Endothelial cell of umbilical vein (primary cell): ENCODE data around the gene PEAR1.
A peak's percentile ranks its signal among the peaks of the same experiment; 100 is the strongest.

Source experiments
- EZH2 ChIP-seq: IDR thresholded peaks from 2 replicates; pipeline ENCODE4 v1.6.1; 2012; ENCODE audit warnings: borderline replicate concordance, low read depth, mild to moderate bottlenecking, moderate library complexity, low read length, inconsistent platforms; ENCODE audit not compliant: severe bottlenecking
- POLR2A ChIP-seq: IDR thresholded peaks from 2 replicates; pipeline ENCODE4 v1.6.1; 2012; ENCODE audit warnings: low read depth, mild to moderate bottlenecking, control low read depth, low read length
- TF ChIP-seq, protein P1 (sequence below), 2 donors: IDR thresholded peaks; 1 replicate in 1 of 2; 2 replicates in 1 of 2; pipeline ENCODE4 v1.5.1; 2011; ENCODE audit warnings: low read length in 2 of 2, mild to moderate bottlenecking in 2 of 2, moderate library complexity in 2 of 2, control low read depth in 1 of 2, inconsistent platforms in 1 of 2, low read depth in 1 of 2; ENCODE audit not compliant: insufficient read depth in 1 of 2; ENCODE audit errors: extremely low read depth in 1 of 2
- TF ChIP-seq, protein P2 (sequence below): IDR thresholded peaks from 2 replicates; pipeline ENCODE4 v1.6.1; 2011; ENCODE audit not compliant: insufficient read depth, insufficient read length

DNA sequence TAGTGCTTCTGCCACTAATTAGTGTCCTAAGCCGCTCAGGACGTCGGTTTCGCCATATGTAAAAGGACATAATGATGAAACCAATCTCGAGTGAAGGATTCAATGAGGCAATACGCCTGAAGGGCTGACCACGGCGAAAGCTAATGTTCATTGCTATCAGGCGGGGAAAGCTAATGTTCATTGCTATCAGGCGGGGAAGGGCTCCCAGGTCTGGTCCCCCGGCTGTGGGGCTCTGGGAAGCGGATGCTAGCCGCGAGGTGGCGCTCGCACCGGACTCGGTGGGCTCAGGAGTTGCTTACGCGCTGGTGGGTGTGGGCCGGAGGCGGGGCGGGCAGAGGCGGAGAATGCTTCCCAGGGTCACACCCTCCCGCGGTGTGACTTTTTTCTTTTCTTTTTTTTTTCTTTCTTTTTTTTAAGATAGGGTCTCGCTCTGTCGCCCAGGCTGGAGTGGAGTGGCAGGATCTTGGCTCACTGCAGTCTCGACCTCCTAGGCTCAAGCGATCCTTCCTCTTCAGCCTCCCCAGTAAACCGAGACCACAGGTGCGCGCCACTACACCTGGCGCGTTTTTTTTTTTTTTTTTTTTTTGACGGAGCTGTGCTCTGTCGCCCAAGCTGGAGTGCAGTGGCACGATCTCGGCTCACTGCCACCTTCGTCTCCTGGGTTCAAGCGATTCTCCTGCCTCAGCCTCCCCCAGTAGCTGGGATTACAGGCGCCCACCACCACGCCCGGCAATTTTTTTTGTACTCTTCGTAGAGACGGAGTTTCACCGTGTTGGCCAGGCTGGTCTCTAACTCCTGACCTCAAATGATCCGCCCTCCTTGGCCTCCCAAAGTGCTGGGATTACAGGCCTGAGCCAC lies 1.1 kb upstream of the PEAR1 start:
- no peak for TF ChIP-seq EZH2
- TF ChIP-seq, protein P1, sequence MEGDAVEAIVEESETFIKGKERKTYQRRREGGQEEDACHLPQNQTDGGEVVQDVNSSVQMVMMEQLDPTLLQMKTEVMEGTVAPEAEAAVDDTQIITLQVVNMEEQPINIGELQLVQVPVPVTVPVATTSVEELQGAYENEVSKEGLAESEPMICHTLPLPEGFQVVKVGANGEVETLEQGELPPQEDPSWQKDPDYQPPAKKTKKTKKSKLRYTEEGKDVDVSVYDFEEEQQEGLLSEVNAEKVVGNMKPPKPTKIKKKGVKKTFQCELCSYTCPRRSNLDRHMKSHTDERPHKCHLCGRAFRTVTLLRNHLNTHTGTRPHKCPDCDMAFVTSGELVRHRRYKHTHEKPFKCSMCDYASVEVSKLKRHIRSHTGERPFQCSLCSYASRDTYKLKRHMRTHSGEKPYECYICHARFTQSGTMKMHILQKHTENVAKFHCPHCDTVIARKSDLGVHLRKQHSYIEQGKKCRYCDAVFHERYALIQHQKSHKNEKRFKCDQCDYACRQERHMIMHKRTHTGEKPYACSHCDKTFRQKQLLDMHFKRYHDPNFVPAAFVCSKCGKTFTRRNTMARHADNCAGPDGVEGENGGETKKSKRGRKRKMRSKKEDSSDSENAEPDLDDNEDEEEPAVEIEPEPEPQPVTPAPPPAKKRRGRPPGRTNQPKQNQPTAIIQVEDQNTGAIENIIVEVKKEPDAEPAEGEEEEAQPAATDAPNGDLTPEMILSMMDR (IDR thresholded peaks at IDR 0.05; ENCODE audit: extremely low read depth in 1 of 2, insufficient read depth in 1 of 2, low read depth in 1 of 2, low read length in 2 of 2), result peak; percentile 91 to 97
- TF ChIP-seq, protein P2, sequence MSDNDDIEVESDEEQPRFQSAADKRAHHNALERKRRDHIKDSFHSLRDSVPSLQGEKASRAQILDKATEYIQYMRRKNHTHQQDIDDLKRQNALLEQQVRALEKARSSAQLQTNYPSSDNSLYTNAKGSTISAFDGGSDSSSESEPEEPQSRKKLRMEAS, result no peak
- TF ChIP-seq POLR2A, result no peak
